HG02623 (cell line): ENCODE data around the gene XG.
"Not testable (repeated sequence)": the region's sequence is repeated elsewhere in the genome, so short reads cannot be mapped to it uniquely, and the experiment has no call there.

Experiments used
- ATAC-seq: cut with Tn5 transposase; IDR thresholded peaks from one replicate; pipeline ENCODE4 v1.9.1; 2021; ENCODE audit warnings: moderate library complexity; ENCODE audit not compliant: unreplicated experiment

Gene XG

GRCh38 chrX:2751874-2752300 is at the start of gene XG:
XG (plus strand) TSS chrX:2752040; CDS start chrX:2752275, 235 bp downstream.
- not testable (repeated sequence) for ATAC-seq

GRCh38 chrX:2703991-2704369 is 47.9 kb upstream of the XG start:
- ATAC-seq = no peak

GRCh38 chrX:2705046-2705832 is 46.6 kb upstream of the XG start:
- no peak for ATAC-seq

- ATAC-seq = peak; percentile 91
Observed at GRCh38 chrX:2707334-2707760, 44.5 kb upstream of the XG start.

- ATAC-seq = no peak
Observed at GRCh38 chrX:2708021-2708420, 43.8 kb upstream of the XG start.

GRCh38 chrX:2708592-2709188 is 43.1 kb upstream of the XG start:
- ATAC-seq = no peak

GRCh38 chrX:2709556-2709955 is 42.3 kb upstream of the XG start:
- no peak for ATAC-seq

- no peak for ATAC-seq
Observed at GRCh38 chrX:2710041-2710840, 41.6 kb upstream of the XG start.

- ATAC-seq = no peak
Observed at GRCh38 chrX:2711441-2711840, 40.4 kb upstream of the XG start.

GRCh38 chrX:2712428-2712827 is 39.4 kb upstream of the XG start:
- ATAC-seq = no peak

GRCh38 chrX:2712890-2713840 is 38.7 kb upstream of the XG start:
- ATAC-seq = no peak

GRCh38 chrX:2714551-2714950 is 37.3 kb upstream of the XG start:
- no peak for ATAC-seq

GRCh38 chrX:2715066-2715600 is 36.7 kb upstream of the XG start:
- ATAC-seq = no peak

- no peak for ATAC-seq
Observed at GRCh38 chrX:2717312-2717711, 34.5 kb upstream of the XG start.

GRCh38 chrX:2718821-2719220 is 33.0 kb upstream of the XG start:
- ATAC-seq = no peak

GRCh38 chrX:2719774-2720447 is 31.9 kb upstream of the XG start:
- ATAC-seq = no peak

- no peak for ATAC-seq
Observed at GRCh38 chrX:2723286-2723879, 28.5 kb upstream of the XG start.

GRCh38 chrX:2727264-2727663 is 24.6 kb upstream of the XG start:
- ATAC-seq = not testable (repeated sequence)

GRCh38 chrX:2732076-2732475 is 19.8 kb upstream of the XG start:
- ATAC-seq = no peak
